SK-N-SH (cell line): Measurements from ENCODE around the gene MBD4. TPM values are rescaled to one million over a fixed set of nuclear protein-coding genes. Genes with fewer than 3 reads are reported as not detected.

ENCODE experiments used
- CTCF ChIA-PET: fragments of 300-600, 350-600 bp; formaldehyde crosslinking; extraction: SDS; loops from one replicate; lab custom pipeline; 2021; lab: Yijun Ruan, JAX
- POLR2A ChIA-PET: fragments of 350-600 bp; sonication (Branson Sonifier 250); formaldehyde crosslinking; extraction: SDS; loops from one replicate; lab custom pipeline; 2020; ENCODE audit warnings: antibody characterized with exemption, inconsistent platforms; lab: Yijun Ruan, JAX
- DNase-seq: peaks from one replicate; pipeline ENCODE4 v3.0.0; 2012
- H2AFZ ChIP-seq: fragments of 200-600 bp; sonication (generic); 2 replicates; pipeline ENCODE4 v1.8.1; 2016; ENCODE audit warnings: antibody characterized with exemption, mild to moderate bottlenecking, low read depth
- H3F3A ChIP-seq: fragments of 200-600 bp; sonication (generic); replicated peaks from 2 replicates; pipeline ENCODE3; 2016; ENCODE audit warnings: antibody characterized with exemption, mild to moderate bottlenecking; ENCODE audit not compliant: insufficient read depth
- H3K27ac ChIP-seq, 2 experiments: fragments of 200-500 bp in 1 of 2; fragments of 200-600 bp in 1 of 2; sonication (Bioruptor generic) in 1 of 2; sonication (generic), shearing (Covaris generic) in 1 of 2; 2 replicates each; pipeline versions ENCODE4 v1.5.1 to v1.6.1; 2014 to 2016; ENCODE audit warnings: low read depth in 2 of 2, inconsistent platforms in 1 of 2, low read length in 1 of 2, mild to moderate bottlenecking in 1 of 2, mixed read lengths in 1 of 2
- H3K27me3 ChIP-seq: fragments of 200-600 bp; sonication (generic), shearing (Covaris generic); 2 replicates; pipeline ENCODE4 v1.6.1; 2016; ENCODE audit warnings: mixed run types; ENCODE audit not compliant: insufficient read depth
- H3K36me3 ChIP-seq, 2 experiments: fragments of 200-500 bp in 1 of 2; fragments of 200-600 bp in 1 of 2; sonication (Bioruptor generic) in 1 of 2; sonication (generic) in 1 of 2; replicated peaks in 1 of 2; 2 replicates each; pipeline versions ENCODE3 to v1.5.1; 2014 to 2016; ENCODE audit warnings: low read length in 1 of 2, mild to moderate bottlenecking in 1 of 2; ENCODE audit not compliant: insufficient read depth in 2 of 2, control insufficient read depth in 1 of 2
- H3K4me1 ChIP-seq, 2 experiments: fragments of 200-500 bp in 1 of 2; fragments of 200-600 bp in 1 of 2; sonication (Bioruptor generic) in 1 of 2; sonication (generic), shearing (Covaris generic) in 1 of 2; 2 replicates each; pipeline versions ENCODE4 v1.5.1 to v1.6.1; 2014 to 2016; ENCODE audit warnings: low read depth in 1 of 2, low read length in 1 of 2, mixed run types in 1 of 2; ENCODE audit not compliant: insufficient read depth in 2 of 2, control insufficient read depth in 1 of 2
- H3K4me2 ChIP-seq: fragments of 200-600 bp; sonication (generic), shearing (Covaris generic); 2 replicates; pipeline ENCODE4 v1.6.1; 2017; ENCODE audit warnings: mixed run types
- H3K4me3 ChIP-seq, 2 experiments: fragments of 200-500 bp in 1 of 2; fragments of 200-600 bp in 1 of 2; sonication (Bioruptor generic) in 1 of 2; sonication (generic), shearing (Covaris generic) in 1 of 2; 2 replicates each; pipeline versions ENCODE4 v1.5.1 to v1.8.1; 2014 to 2016; ENCODE audit warnings: low read depth in 2 of 2, inconsistent platforms in 1 of 2, low read length in 1 of 2, mild to moderate bottlenecking in 1 of 2, mixed read lengths in 1 of 2, moderate library complexity in 1 of 2
- H3K79me2 ChIP-seq: fragments of 200-600 bp; sonication (generic); 2 replicates; pipeline ENCODE4 v1.8.1; 2017; ENCODE audit warnings: mild to moderate bottlenecking; ENCODE audit not compliant: insufficient read depth
- H3K9ac ChIP-seq: fragments of 200-600 bp; sonication (generic); 2 replicates; pipeline ENCODE4 v1.6.1; 2017; ENCODE audit warnings: mixed run types
- H3K9me2 ChIP-seq: fragments of 200-600 bp; sonication (generic); 2 replicates; pipeline ENCODE4 v1.6.1; 2017; ENCODE audit warnings: mixed run types
- H3K9me3 ChIP-seq: fragments of 200-600 bp; sonication (generic); 2 replicates; pipeline ENCODE4 v1.6.1; 2017; ENCODE audit warnings: mixed run types, mild to moderate bottlenecking, moderate library complexity
- H4K20me1 ChIP-seq: fragments of 200-600 bp; sonication (generic); 2 replicates; pipeline ENCODE4 v1.6.1; 2017; ENCODE audit warnings: mild to moderate bottlenecking, mixed run types; ENCODE audit not compliant: insufficient read depth
- CTCF ChIP-seq: fragments of 200-600 bp; sonication (generic); IDR thresholded peaks from 2 replicates; pipeline ENCODE4 v1.6.1; 2017; ENCODE audit warnings: antibody characterized with exemption, mild to moderate bottlenecking, moderate library complexity
- ELF1 ChIP-seq: IDR thresholded peaks from 2 replicates; pipeline ENCODE4 v1.4.0; 2012
- EP300 ChIP-seq, 2 experiments: IDR thresholded peaks; 2 replicates each; pipeline versions ENCODE4 v1.4.0 to v1.6.1; 2012; ENCODE audit warnings: borderline replicate concordance in 1 of 2, low read depth in 1 of 2, low read length in 1 of 2
- FOXJ3 ChIP-seq: sonication (generic); formaldehyde crosslinking; IDR thresholded peaks from 2 replicates; pipeline ENCODE4 v1.5.1; 2020; ENCODE audit warnings: mild to moderate bottlenecking, missing genetic modification reagents
- FOXM1 ChIP-seq: IDR thresholded peaks from 2 replicates; pipeline ENCODE4 v1.4.0; 2012; ENCODE audit warnings: low read depth, mild to moderate bottlenecking
- GATA2 ChIP-seq: sonication (generic); formaldehyde crosslinking; IDR thresholded peaks from 2 replicates; pipeline ENCODE4 v1.5.0; 2020; ENCODE audit warnings: mild to moderate bottlenecking, missing genetic modification reagents
- MXI1 ChIP-seq: IDR thresholded peaks from 2 replicates; pipeline ENCODE4 v1.6.1; 2012; ENCODE audit warnings: mild to moderate bottlenecking, low read depth, low read length, improper control_type of control experiment
- RAD21 ChIP-seq: IDR thresholded peaks from 2 replicates; pipeline ENCODE4 v1.6.1; 2012; ENCODE audit warnings: mild to moderate bottlenecking, low read length
- RCOR1 ChIP-seq: fragments of 150-350 bp; IDR thresholded peaks from 2 replicates; pipeline ENCODE4 v1.6.1; 2017; ENCODE audit warnings: antibody characterized with exemption, low read length
- SIN3A ChIP-seq: IDR thresholded peaks from 2 replicates; pipeline ENCODE4 v1.6.1; 2012; ENCODE audit warnings: low read depth, mild to moderate bottlenecking, low read length, moderate library complexity, borderline replicate concordance
- TAF1 ChIP-seq: IDR thresholded peaks from 2 replicates; pipeline ENCODE4 v1.6.1; 2012; ENCODE audit warnings: low read depth, mild to moderate bottlenecking, low read length, moderate library complexity, borderline replicate concordance
- TCF12 ChIP-seq: IDR thresholded peaks from 2 replicates; pipeline ENCODE4 v1.4.0; 2012
- USF1 ChIP-seq: IDR thresholded peaks from 2 replicates; pipeline ENCODE4 v1.4.0; 2012; ENCODE audit warnings: low read depth, borderline replicate concordance
- ZBTB33 ChIP-seq: IDR thresholded peaks from 2 replicates; pipeline ENCODE4 v1.4.0; 2012; ENCODE audit warnings: low read depth, borderline replicate concordance
- WGBS: methylation state at CpG from one replicate; pipeline ENCODE4 v1.1.6; 2017; ENCODE audit warnings: low lambda C conversion rate; 5-methylcytosine and 5-hydroxymethylcytosine counted together
- polyA plus RNA-seq, 3 experiments: library from polyadenylated mRNA; depleted of rRNA; stranded (reverse); fragments of >200 nt; gene quantifications; 2 replicates each; pipeline ENCODE4 v1.2.3, GENCODE V29; 2012
- TF ChIP-seq, protein P1 (sequence below): fragments of 150-350 bp; IDR thresholded peaks from 2 replicates; pipeline ENCODE4 v1.6.1; 2017; ENCODE audit warnings: antibody characterized with exemption, low read length, low read depth, borderline replicate concordance

MBD4 gene
- polyA plus RNA-seq, 1 of the 3 experiments (the other 2 are of a cell fraction): 11.1 TPM

DNA sequence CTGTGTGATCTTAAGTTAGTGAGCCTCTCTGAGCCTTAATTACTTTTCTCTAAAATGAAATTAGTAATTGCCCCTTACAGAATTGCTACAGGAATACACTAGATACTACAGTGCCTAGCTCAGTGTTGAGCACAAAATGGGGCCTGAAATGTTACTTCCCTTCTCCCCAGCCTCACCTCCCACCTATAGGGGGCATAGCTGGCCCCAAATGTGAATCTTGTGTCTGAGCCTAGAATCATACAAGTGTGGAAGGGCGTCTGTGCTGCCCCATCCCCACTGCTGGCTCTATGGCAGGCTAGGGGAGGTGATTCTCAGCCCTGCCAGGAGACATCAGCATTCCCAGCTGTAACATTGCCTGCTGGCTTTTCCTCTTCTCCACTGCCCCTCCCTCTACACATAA is 43.0 kb upstream of the MBD4 start:
- no peaks in the 10 kb centered on the region for H3K27me3 ChIP-seq
- H3K36me3 ChIP-seq: peaks cover 10 to 31% of the 10 kb centered on the region in 2 experiments
- no peaks in the 10 kb centered on the region for H3K9me3 ChIP-seq
- H3F3A ChIP-seq: peaks cover 4% of the 10 kb centered on the region
- H3K4me1 ChIP-seq: peaks cover 0 to 11% of the 10 kb centered on the region in 2 experiments; a peak in 2 of 4 replicates
- DNase-seq: no peak
- ChIA-PET POLR2A (no interaction called here), CTCF (interaction anchor here (1.3 to 2.2 kb wide), 2 partner anchors 10 to 123 kb away, joined by 4 to 5 read pairs; no protein-coding TSS in a partner anchor)
- H3K4me3 ChIP-seq: no peak overlapping the region
- 90% methylated on average over 1 of the region's 1 CpG for WGBS
- H3K9me2 ChIP-seq: no peaks in the 10 kb centered on the region
- no peak overlapping the region for H3K4me2 ChIP-seq
- no peaks in the 10 kb centered on the region for H4K20me1 ChIP-seq
- no peak overlapping the region for H3K9ac ChIP-seq
- H3K79me2 ChIP-seq: no peaks in the 10 kb centered on the region
- TF ChIP-seq USF1 (no peak), CTCF (peak; percentile 26; the same call in 1 of the 2 replicates)
- no peak overlapping the region for H3K27ac ChIP-seq
- H2AFZ ChIP-seq: no peak overlapping the region

DNA sequence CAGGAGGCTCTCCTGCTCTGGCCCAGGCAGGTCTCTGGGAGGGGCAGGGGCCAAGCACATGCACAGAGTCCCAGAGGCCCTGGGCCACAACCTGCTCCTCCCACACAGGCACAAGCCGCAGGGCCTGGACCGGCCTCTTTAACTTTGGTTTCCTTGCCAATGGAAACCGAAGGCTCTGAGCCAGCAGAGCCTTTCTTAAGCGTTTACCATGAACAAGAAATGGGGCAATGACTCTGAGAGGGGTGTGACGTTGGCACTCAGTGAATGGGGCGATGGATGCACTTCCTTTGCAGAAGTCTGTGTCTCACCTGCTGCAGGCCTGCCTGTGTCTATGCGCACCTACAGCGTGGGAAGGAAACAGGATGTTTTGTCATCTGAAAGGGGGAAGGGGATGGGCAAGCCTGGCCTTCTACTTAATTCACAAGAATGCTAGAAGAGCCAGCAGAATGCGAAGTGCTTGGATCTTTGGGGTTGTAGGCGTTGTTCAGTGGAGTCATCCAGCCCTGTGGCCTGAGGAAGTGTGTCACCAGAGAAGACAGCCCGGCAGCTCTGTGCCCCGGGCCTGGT is 42.1 kb upstream of the MBD4 start:
- no peak overlapping the region for H2AFZ ChIP-seq
- peaks cover 4% of the 10 kb centered on the region for H3F3A ChIP-seq
- peak overlapping the region in 1 of 2 experiments; percentile 50; a peak in 2 of 4 replicates for H3K27ac ChIP-seq
- no peaks in the 10 kb centered on the region for H3K27me3 ChIP-seq
- peak; percentile 48 for DNase-seq
- H3K9me3 ChIP-seq: no peaks in the 10 kb centered on the region
- H3K4me3 ChIP-seq: no peak overlapping the region
- TF ChIP-seq FOXM1 (no peak), MXI1 (no peak), FOXJ3 (CRISPR knock-in tag) (no peak), RAD21 (no peak), EP300 (IDR thresholded peaks at IDR 0.05; ENCODE audit: borderline replicate concordance in 1 of 2, low read depth in 1 of 2, low read length in 1 of 2) (no peak), TCF12 (no peak), RCOR1 (no peak), SIN3A (no peak), TAF1 (no peak), ELF1 (no peak), GATA2 (CRISPR knock-in tag) (no peak), ZBTB33 (no peak)
- TF ChIP-seq, protein P1, sequence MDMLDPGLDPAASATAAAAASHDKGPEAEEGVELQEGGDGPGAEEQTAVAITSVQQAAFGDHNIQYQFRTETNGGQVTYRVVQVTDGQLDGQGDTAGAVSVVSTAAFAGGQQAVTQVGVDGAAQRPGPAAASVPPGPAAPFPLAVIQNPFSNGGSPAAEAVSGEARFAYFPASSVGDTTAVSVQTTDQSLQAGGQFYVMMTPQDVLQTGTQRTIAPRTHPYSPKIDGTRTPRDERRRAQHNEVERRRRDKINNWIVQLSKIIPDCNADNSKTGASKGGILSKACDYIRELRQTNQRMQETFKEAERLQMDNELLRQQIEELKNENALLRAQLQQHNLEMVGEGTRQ: no peak
- peaks cover 0 to 11% of the 10 kb centered on the region in 2 experiments; a peak in 2 of 4 replicates for H3K4me1 ChIP-seq
- ChIA-PET POLR2A (no interaction called here), CTCF (interaction anchor here (1.3 to 2.3 kb wide), 3 partner anchors 8 to 124 kb away, joined by 4 to 10 read pairs (median 5); no protein-coding TSS in a partner anchor)
- no peaks in the 10 kb centered on the region for H4K20me1 ChIP-seq
- 88% methylated on average over 12 of the region's 12 CpGs for WGBS
- no peak overlapping the region for H3K9ac ChIP-seq
- H3K79me2 ChIP-seq: no peaks in the 10 kb centered on the region
- H3K9me2 ChIP-seq: no peaks in the 10 kb centered on the region
- no peak overlapping the region for H3K4me2 ChIP-seq
- H3K36me3 ChIP-seq: peaks cover 10 to 33% of the 10 kb centered on the region in 2 experiments
